ENCODE results near the gene WNT10A.

WNT10A gene

GRCh38 chr2:218878486-218878885 lies 2.2 kb upstream of the WNT10A start:
- DNase-seq: peak in 1 of 3 experiments; percentile 38

GRCh38 chr2:218878926-218879761 lies 1.5 kb upstream of the WNT10A start:
- DNase-seq: peak; percentile 9 to 70 (median 40)

DNA sequence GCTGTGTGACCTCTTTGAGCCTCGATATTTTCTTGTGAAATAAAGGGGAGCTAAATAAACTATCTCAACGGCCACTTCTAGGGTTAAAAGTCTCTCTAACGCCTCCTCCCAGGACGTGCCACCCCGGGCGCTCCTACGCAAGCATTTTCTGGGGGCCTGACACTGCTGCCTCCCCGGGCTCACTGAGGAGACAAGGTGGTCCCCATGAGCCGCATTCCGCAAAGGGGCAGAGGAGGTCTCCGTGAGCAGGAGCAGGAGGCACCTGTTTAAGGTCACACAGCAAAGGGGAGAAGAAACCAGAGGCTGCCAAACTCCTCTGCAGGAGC lies 913 bp upstream of the WNT10A start:
- peak in 1 of 3 experiments; percentile 54 for DNase-seq

- peak in 1 of 3 experiments; percentile 37 for DNase-seq
Measured at GRCh38 chr2:218880859-218881594, 375 bp downstream of the WNT10A start.

- DNase-seq: no peak
Measured at GRCh38 chr2:218881744-218882460, 1.2 kb downstream of the WNT10A start.

DNA sequence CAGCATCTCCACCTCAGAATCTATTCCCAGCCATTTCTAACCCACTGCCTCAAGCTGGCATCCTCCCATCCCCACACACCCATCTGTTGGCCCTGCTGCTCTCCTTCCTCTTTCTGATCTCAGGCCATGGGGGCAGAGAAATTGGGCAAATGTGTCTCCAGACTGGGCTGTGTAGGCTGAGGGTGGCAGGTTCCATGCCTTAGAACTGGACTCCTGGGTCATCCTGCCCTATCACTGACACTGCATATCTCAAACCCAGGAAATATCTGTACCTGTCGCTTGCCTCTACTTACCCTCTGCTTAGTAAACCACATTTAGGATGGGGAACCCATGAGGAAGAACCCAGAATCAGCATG lies 1.8 kb downstream of the WNT10A start:
- no peak for DNase-seq

GRCh38 chr2:218882866-218883366 lies 2.3 kb downstream of the WNT10A start:
- no peak for DNase-seq

GRCh38 chr2:218883491-218884490 lies 3.1 kb downstream of the WNT10A start:
- no peak for DNase-seq

GRCh38 chr2:218884519-218884918 lies 3.9 kb downstream of the WNT10A start:
- DNase-seq: no peak

- DNase-seq: peak in 2 of 3 experiments; percentile 50 to 71
Measured at GRCh38 chr2:218885981-218886947, 5.6 kb downstream of the WNT10A start.

GRCh38 chr2:218887079-218887478 lies 6.4 kb downstream of the WNT10A start:
- DNase-seq: no peak

GRCh38 chr2:218888341-218888740 lies 7.7 kb downstream of the WNT10A start:
- DNase-seq: no peak

DNA sequence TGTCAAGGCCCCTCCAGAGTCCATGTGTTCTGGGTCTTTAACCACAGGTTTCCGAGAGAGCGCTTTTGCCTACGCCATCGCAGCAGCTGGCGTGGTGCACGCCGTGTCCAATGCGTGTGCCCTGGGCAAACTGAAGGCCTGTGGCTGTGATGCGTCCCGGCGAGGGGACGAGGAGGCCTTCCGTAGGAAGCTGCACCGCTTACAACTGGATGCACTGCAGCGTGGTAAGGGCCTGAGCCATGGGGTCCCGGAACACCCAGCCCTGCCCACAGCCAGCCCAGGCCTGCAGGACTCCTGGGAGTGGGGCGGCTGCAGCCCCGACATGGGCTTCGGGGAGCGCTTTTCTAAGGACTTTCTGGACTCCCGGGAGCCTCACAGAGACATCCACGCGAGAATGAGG lies 9.3 kb downstream of the WNT10A start:
- DNase-seq: no peak

- no peak for DNase-seq
Measured at GRCh38 chr2:218890369-218890768, 9.7 kb downstream of the WNT10A start.

- DNase-seq: no peak
Measured at GRCh38 chr2:218891275-218892135, 10.9 kb downstream of the WNT10A start.

DNA sequence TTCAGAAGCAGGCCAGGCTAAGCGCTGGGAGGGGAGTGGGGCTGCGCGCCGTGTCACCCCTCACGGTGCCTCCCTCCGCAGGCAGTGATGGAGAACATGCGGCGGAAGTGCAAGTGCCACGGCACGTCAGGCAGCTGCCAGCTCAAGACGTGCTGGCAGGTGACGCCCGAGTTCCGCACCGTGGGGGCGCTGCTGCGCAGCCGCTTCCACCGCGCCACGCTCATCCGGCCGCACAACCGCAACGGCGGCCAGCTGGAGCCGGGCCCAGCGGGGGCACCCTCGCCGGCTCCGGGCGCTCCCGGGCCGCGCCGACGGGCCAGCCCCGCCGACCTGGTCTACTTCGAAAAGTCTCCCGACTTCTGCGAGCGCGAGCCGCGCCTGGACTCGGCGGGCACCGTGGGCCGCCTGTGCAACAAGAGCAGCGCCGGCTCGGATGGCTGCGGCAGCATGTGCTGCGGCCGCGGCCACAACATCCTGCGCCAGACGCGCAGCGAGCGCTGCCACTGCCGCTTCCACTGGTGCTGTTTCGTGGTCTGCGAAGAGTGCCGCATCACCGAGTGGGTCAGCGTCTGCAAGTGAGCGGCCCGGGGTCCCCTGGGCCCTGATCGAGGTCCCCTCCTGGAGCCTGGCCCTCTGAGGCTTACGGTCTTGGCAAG lies 12.2 kb downstream of the WNT10A start:
- peak; percentile 65 to 92 (median 89) for DNase-seq

DNA sequence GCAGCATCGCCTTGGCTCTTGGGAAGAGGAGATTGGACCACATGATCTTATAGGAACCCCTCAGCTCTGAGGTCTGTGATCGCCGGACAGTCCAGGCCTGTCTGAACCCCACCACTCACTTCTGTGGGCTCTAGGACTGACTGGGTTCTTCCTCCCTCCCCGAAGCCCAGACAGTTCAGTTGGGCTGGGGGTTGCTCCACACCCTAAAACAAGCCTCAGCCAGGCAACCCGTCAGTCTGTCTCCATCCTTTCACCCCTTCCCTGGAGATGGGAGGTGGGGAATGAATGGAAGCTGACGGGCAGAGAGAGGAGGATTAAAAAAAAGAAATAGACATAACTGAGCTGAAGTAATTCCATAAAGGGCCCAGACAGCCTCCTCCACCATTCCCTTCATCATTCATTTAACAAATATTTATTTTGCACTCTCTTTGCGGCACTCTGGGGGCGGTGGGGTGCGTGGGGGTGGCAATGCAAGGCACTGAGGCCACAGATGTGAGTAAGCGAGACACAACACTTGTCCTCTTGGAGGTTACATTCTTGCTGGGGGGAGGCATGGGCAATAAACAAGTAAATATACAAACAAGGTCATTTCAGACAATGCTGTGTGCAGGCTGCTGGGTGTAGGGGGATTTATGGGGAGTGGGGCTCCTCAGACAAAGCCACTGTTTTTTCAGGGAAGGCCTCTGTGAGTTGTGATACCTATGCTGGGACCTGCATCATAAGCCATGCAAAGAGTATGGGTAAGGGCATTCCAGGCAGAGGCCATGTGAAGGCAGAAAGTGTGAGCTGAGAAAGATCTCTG lies 12.9 kb downstream of the WNT10A start:
- peak in 1 of 3 experiments; percentile 53 for DNase-seq

GRCh38 chr2:218894151-218894879 lies 13.7 kb downstream of the WNT10A start:
- DNase-seq: peak in 2 of 3 experiments; percentile 33 to 52
